ENCODE data around the gene TOLLIP.

The TOLLIP gene

DNA sequence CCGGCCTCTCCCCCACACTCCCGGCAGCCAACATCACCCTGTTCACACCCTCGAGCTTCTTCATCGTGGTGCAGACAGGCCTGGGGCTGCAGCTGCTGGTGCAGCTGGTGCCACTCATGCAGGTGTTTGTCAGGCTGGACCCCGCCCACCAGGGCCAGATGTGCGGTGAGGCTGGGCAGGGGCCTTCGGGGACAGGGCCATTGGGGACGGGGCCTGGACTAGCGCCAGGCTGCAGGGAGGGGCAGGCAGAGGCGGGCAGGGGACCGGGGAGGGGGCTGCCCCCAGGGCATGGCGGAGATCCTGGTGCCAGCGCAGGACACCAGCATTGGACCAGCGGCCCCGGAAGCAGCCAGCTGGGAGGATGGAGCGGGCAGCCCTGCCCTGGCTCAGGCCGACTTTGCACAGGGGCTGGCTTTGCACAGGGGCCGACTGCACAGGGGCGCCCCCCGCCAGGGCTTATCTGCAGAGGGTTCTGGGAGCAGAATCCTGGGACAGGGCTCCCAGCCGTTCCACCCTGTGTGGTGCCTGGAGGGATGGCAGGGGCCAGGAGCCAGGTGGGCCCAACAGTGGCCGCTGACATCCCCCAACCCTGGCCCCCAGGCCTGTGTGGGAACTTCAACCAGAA is 77.9 kb downstream of the TOLLIP start:
- no peaks in the 10 kb centered on the region for H3K9me3 ChIP-seq (ENCODE audit: severe bottlenecking)
- H3K36me3 ChIP-seq (ENCODE audit: low read depth), result no peaks in the 10 kb centered on the region
- ATAC-seq (ENCODE audit: low read depth) (no peak), DNase-seq (ENCODE audit: low spot score) (peak; percentile 52)
- H3K4me1 ChIP-seq (ENCODE audit: insufficient read depth, poor library complexity, severe bottlenecking), result no peaks in the 10 kb centered on the region
- H3K4me3 ChIP-seq (ENCODE audit: severe bottlenecking), result no peak overlapping the region
- TF ChIP-seq, protein P1, sequence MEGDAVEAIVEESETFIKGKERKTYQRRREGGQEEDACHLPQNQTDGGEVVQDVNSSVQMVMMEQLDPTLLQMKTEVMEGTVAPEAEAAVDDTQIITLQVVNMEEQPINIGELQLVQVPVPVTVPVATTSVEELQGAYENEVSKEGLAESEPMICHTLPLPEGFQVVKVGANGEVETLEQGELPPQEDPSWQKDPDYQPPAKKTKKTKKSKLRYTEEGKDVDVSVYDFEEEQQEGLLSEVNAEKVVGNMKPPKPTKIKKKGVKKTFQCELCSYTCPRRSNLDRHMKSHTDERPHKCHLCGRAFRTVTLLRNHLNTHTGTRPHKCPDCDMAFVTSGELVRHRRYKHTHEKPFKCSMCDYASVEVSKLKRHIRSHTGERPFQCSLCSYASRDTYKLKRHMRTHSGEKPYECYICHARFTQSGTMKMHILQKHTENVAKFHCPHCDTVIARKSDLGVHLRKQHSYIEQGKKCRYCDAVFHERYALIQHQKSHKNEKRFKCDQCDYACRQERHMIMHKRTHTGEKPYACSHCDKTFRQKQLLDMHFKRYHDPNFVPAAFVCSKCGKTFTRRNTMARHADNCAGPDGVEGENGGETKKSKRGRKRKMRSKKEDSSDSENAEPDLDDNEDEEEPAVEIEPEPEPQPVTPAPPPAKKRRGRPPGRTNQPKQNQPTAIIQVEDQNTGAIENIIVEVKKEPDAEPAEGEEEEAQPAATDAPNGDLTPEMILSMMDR (IDR thresholded peaks at IDR 0.05; ENCODE audit: poor library complexity, severe bottlenecking), result no peak
- H3K27me3 ChIP-seq (ENCODE audit: insufficient read depth, poor library complexity, severe bottlenecking), result peaks cover 35% of the 10 kb centered on the region
- H3K27ac ChIP-seq (ENCODE audit: poor library complexity, severe bottlenecking), result no peak overlapping the region

- peak; percentile 68 for ATAC-seq (ENCODE audit: low read depth)
- H3K27ac ChIP-seq (ENCODE audit: poor library complexity, severe bottlenecking), result no peak overlapping the region
Observed at GRCh38 chr11:1230456-1231395, 78.7 kb downstream of the TOLLIP start.

GRCh38 chr11:1230121-1230455 is 79.3 kb downstream of the TOLLIP start:
- Histone ChIP-seq H3K4me1 (ENCODE audit: insufficient read depth, poor library complexity, severe bottlenecking) (no peaks in the 10 kb centered on the region), H3K27me3 (ENCODE audit: insufficient read depth, poor library complexity, severe bottlenecking) (peaks cover 35% of the 10 kb centered on the region), H3K36me3 (ENCODE audit: low read depth) (no peaks in the 10 kb centered on the region), H3K27ac (ENCODE audit: poor library complexity, severe bottlenecking) (no peak overlapping the region), H3K9me3 (ENCODE audit: severe bottlenecking) (no peaks in the 10 kb centered on the region), H3K4me3 (ENCODE audit: severe bottlenecking) (no peak overlapping the region)
- no peak for ATAC-seq (ENCODE audit: low read depth)
- DNase-seq (ENCODE audit: low spot score), result peak; percentile 29
- TF ChIP-seq, protein P1 (IDR thresholded peaks at IDR 0.05; ENCODE audit: poor library complexity, severe bottlenecking), result no peak

More at GRCh38 chr11:1230456-1231395, 78.7 kb downstream of the TOLLIP start:
- TF ChIP-seq, protein P1 (IDR thresholded peaks at IDR 0.05; ENCODE audit: poor library complexity, severe bottlenecking), result peak; percentile 21
- DNase-seq (ENCODE audit: low spot score), result peak; percentile 67
- Histone ChIP-seq H3K9me3 (ENCODE audit: severe bottlenecking) (no peaks in the 10 kb centered on the region), H3K27me3 (ENCODE audit: insufficient read depth, poor library complexity, severe bottlenecking) (peaks cover 35% of the 10 kb centered on the region), H3K4me3 (ENCODE audit: severe bottlenecking) (no peak overlapping the region), H3K36me3 (ENCODE audit: low read depth) (no peaks in the 10 kb centered on the region), H3K4me1 (ENCODE audit: insufficient read depth, poor library complexity, severe bottlenecking) (no peaks in the 10 kb centered on the region)

- TF ChIP-seq, protein P1 (IDR thresholded peaks at IDR 0.05; ENCODE audit: poor library complexity, severe bottlenecking), result no peak
- ATAC-seq (ENCODE audit: low read depth) (no peak), DNase-seq (ENCODE audit: low spot score) (peak; percentile 50)
- no peak overlapping the region for H3K4me3 ChIP-seq (ENCODE audit: severe bottlenecking)
- H3K36me3 ChIP-seq (ENCODE audit: low read depth), result no peaks in the 10 kb centered on the region
- H3K27ac ChIP-seq (ENCODE audit: poor library complexity, severe bottlenecking), result no peak overlapping the region
- no peaks in the 10 kb centered on the region for H3K9me3 ChIP-seq (ENCODE audit: severe bottlenecking)
- H3K27me3 ChIP-seq (ENCODE audit: insufficient read depth, poor library complexity, severe bottlenecking), result peaks cover 40% of the 10 kb centered on the region
- no peaks in the 10 kb centered on the region for H3K4me1 ChIP-seq (ENCODE audit: insufficient read depth, poor library complexity, severe bottlenecking)
Observed at GRCh38 chr11:1229471-1230120, 79.8 kb downstream of the TOLLIP start.

All from RWPE2 (cell line).